GM23338 (cell line): ENCODE measurements around the gene PHF21A. TPM values are rescaled to one million over a fixed set of nuclear protein-coding genes. Genes with fewer than 3 reads are reported as not detected.

ENCODE experiments used
- ATAC-seq: fragments of 200-7000 bp; cut with Tn5 transposase; 3 replicates; pipeline ENCODE4 v1.9.1; 2020
- DNase-seq: peaks from one replicate; pipeline ENCODE4 v3.0.0-alpha.2; 2015; ENCODE audit warnings: low spot score
- H2AFZ ChIP-seq: fragments of 200-600 bp; sonication (generic); 2 replicates; pipeline ENCODE4 v1.8.0; 2016; ENCODE audit warnings: antibody characterized with exemption, mild to moderate bottlenecking, moderate library complexity
- H3F3A ChIP-seq: fragments of 200-600 bp; sonication (generic); replicated peaks from 2 replicates; pipeline ENCODE4 v1.8.0; 2017; ENCODE audit warnings: antibody characterized with exemption, mixed run types, low read depth
- H3K27ac ChIP-seq: fragments of 200-600 bp; sonication (generic); 2 replicates; pipeline ENCODE4 v1.6.1; 2016; ENCODE audit warnings: low read depth
- H3K27me3 ChIP-seq: fragments of 200-600 bp; sonication (generic); 2 replicates; pipeline ENCODE4 v1.8.0; 2016; ENCODE audit warnings: mild to moderate bottlenecking, mixed run types, moderate library complexity; ENCODE audit not compliant: insufficient read depth
- H3K36me3 ChIP-seq: fragments of 200-600 bp; sonication (generic); 2 replicates; pipeline ENCODE4 v1.8.0; 2016; ENCODE audit warnings: mild to moderate bottlenecking; ENCODE audit not compliant: insufficient read depth
- H3K4me1 ChIP-seq: fragments of 200-600 bp; sonication (generic); 2 replicates; pipeline ENCODE4 v1.8.0; 2016; ENCODE audit warnings: mild to moderate bottlenecking, moderate library complexity; ENCODE audit not compliant: insufficient read depth
- H3K4me2 ChIP-seq: fragments of 200-600 bp; sonication (generic); 2 replicates; pipeline ENCODE4 v1.7.1; 2017; ENCODE audit warnings: mixed run types
- H3K4me3 ChIP-seq: fragments of 200-600 bp; sonication (generic); 2 replicates; pipeline ENCODE4 v1.6.1; 2016; ENCODE audit warnings: mixed run types
- H3K79me2 ChIP-seq: fragments of 200-600 bp; sonication (generic); replicated peaks from 2 replicates; pipeline ENCODE4 v1.8.0; 2017; ENCODE audit warnings: mild to moderate bottlenecking; ENCODE audit not compliant: insufficient read depth
- H3K9me2 ChIP-seq: fragments of 200-600 bp; sonication (generic); 2 replicates; pipeline ENCODE4 v1.8.0; 2017; ENCODE audit not compliant: insufficient read depth
- H4K20me1 ChIP-seq: fragments of 200-600 bp; sonication (generic); replicated peaks from 2 replicates; pipeline ENCODE4 v1.8.0; 2017; ENCODE audit warnings: mild to moderate bottlenecking; ENCODE audit not compliant: insufficient read depth
- H3K27ac Mint-ChIP-seq: 2 replicates; pipeline ENCODE4 v1.8.0; 2020; ENCODE audit warnings: inconsistent platforms, mild to moderate bottlenecking, moderate library complexity, mixed read lengths
- H3K27me3 Mint-ChIP-seq: 3 replicates; pipeline ENCODE4 v1.8.0; 2022; ENCODE audit warnings: low read depth, mild to moderate bottlenecking, moderate library complexity, mixed read lengths, inconsistent platforms; ENCODE audit not compliant: insufficient read depth, poor library complexity
- H3K36me3 Mint-ChIP-seq: 3 replicates; pipeline ENCODE4 v1.8.0; 2021; ENCODE audit warnings: low read depth, mild to moderate bottlenecking, inconsistent platforms, moderate library complexity, mixed read lengths
- H3K4me1 Mint-ChIP-seq: 3 replicates; pipeline ENCODE4 v1.8.0; 2020; ENCODE audit warnings: mild to moderate bottlenecking, inconsistent platforms, mixed read lengths
- H3K4me3 Mint-ChIP-seq: 3 replicates; pipeline ENCODE4 v1.8.0; 2021; ENCODE audit warnings: moderate library complexity, mild to moderate bottlenecking, inconsistent platforms, mixed read lengths
- H3K9me3 Mint-ChIP-seq: 3 replicates; pipeline ENCODE4 v1.8.0; 2020; ENCODE audit warnings: moderate library complexity, mild to moderate bottlenecking, inconsistent platforms, mixed read lengths
- EZH2 ChIP-seq: fragments of 200-600 bp; sonication (generic); IDR thresholded peaks from one replicate; pipeline ENCODE4 v1.8.0; 2017; ENCODE audit warnings: antibody characterized with exemption, mild to moderate bottlenecking, low read depth; ENCODE audit not compliant: unreplicated experiment
- EZH2phosphoT487 ChIP-seq: fragments of 200-600 bp; sonication (generic); IDR thresholded peaks from one replicate; pipeline ENCODE4 v1.8.1; 2018; ENCODE audit warnings: antibody characterized with exemption; ENCODE audit not compliant: unreplicated experiment
- POLR2AphosphoS5 ChIP-seq: IDR thresholded peaks from 2 replicates; pipeline ENCODE4 v1.6.1; 2016; ENCODE audit warnings: antibody characterized with exemption, low read depth
- polyA plus RNA-seq: library from polyadenylated mRNA; unstranded; fragments of >200 nt; fragmentation: Nextera tagmentation; extraction: Ambion mirVana; gene quantifications from 2 replicates; pipeline ENCODE4 v1.2.1, GENCODE V29; 2016
- total RNA-seq: library from RNA; depleted of rRNA; stranded (reverse); fragments of >200 nt; shearing (Covaris generic); gene quantifications from 2 replicates; pipeline ENCODE4 v1.2.3, GENCODE V29; 2014
- TF ChIP-seq, protein P1 (sequence below), 2 experiments: fragments of 200-600 bp in 1 of 2; sonication (generic) in 1 of 2; conservative IDR thresholded peaks; 2 replicates each; pipeline versions ENCODE4 v1.5.1 to v1.6.1; 2016 to 2017; ENCODE audit warnings: antibody characterized with exemption in 2 of 2, low read depth in 2 of 2, mild to moderate bottlenecking in 2 of 2, moderate library complexity in 1 of 2
- TF ChIP-seq, protein P2 (sequence below): fragments of 250-450 bp; sonication (Bioruptor Pico); IDR thresholded peaks from 2 replicates; pipeline ENCODE4 v1.5.0; 2020; ENCODE audit warnings: mild to moderate bottlenecking, moderate library complexity
- TF ChIP-seq, protein P3 (sequence below): IDR thresholded peaks from 2 replicates; pipeline ENCODE4 v1.6.1; 2016; ENCODE audit warnings: antibody characterized with exemption

The PHF21A gene
- total and polyA plus RNA-seq, 2 experiments from 2014 or later = 21.7 to 23.6 TPM

DNA sequence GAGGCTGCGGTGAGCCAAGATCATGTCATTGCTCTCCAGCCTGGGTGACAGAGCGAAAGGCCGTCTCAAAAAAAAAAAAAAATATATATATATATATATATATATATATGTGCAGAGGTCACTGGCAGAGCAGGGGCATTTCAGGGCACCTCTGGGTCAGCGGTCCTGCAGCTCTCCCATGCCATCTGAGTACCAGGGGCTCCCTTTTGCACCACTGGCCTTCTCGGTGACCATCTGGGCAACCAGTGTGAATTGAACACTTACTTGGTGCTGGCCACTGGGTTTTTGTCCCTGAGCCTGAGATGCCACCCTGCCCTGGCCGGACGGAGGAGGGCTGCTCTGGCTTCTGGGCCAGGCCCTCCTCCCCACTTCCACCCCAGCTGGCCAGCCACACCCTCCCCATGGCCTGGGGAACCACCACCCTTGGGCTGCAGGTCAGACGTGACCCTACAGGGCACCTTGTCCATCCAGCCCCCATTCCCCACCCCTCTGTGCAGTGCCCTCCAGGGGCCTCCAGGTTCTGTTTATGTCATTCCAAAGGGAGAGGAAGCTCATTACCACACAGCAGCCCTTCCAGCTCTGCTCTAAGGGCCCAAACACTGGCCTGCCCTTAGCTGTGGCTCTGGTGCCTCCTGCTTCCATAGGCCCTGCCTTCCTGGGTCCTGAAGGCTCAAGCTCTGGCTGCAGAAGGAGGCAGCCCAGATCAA lies 225.5 kb downstream of the PHF21A start (continued):
- TF ChIP-seq, protein P1, sequence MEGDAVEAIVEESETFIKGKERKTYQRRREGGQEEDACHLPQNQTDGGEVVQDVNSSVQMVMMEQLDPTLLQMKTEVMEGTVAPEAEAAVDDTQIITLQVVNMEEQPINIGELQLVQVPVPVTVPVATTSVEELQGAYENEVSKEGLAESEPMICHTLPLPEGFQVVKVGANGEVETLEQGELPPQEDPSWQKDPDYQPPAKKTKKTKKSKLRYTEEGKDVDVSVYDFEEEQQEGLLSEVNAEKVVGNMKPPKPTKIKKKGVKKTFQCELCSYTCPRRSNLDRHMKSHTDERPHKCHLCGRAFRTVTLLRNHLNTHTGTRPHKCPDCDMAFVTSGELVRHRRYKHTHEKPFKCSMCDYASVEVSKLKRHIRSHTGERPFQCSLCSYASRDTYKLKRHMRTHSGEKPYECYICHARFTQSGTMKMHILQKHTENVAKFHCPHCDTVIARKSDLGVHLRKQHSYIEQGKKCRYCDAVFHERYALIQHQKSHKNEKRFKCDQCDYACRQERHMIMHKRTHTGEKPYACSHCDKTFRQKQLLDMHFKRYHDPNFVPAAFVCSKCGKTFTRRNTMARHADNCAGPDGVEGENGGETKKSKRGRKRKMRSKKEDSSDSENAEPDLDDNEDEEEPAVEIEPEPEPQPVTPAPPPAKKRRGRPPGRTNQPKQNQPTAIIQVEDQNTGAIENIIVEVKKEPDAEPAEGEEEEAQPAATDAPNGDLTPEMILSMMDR (conservative IDR thresholded peaks at IDR 0.05; ENCODE audit: low read depth in 2 of 2) = no peak
- TF ChIP-seq EZH2 (no peak), EZH2phosphoT487 (no peak)
- TF ChIP-seq, protein P2, sequence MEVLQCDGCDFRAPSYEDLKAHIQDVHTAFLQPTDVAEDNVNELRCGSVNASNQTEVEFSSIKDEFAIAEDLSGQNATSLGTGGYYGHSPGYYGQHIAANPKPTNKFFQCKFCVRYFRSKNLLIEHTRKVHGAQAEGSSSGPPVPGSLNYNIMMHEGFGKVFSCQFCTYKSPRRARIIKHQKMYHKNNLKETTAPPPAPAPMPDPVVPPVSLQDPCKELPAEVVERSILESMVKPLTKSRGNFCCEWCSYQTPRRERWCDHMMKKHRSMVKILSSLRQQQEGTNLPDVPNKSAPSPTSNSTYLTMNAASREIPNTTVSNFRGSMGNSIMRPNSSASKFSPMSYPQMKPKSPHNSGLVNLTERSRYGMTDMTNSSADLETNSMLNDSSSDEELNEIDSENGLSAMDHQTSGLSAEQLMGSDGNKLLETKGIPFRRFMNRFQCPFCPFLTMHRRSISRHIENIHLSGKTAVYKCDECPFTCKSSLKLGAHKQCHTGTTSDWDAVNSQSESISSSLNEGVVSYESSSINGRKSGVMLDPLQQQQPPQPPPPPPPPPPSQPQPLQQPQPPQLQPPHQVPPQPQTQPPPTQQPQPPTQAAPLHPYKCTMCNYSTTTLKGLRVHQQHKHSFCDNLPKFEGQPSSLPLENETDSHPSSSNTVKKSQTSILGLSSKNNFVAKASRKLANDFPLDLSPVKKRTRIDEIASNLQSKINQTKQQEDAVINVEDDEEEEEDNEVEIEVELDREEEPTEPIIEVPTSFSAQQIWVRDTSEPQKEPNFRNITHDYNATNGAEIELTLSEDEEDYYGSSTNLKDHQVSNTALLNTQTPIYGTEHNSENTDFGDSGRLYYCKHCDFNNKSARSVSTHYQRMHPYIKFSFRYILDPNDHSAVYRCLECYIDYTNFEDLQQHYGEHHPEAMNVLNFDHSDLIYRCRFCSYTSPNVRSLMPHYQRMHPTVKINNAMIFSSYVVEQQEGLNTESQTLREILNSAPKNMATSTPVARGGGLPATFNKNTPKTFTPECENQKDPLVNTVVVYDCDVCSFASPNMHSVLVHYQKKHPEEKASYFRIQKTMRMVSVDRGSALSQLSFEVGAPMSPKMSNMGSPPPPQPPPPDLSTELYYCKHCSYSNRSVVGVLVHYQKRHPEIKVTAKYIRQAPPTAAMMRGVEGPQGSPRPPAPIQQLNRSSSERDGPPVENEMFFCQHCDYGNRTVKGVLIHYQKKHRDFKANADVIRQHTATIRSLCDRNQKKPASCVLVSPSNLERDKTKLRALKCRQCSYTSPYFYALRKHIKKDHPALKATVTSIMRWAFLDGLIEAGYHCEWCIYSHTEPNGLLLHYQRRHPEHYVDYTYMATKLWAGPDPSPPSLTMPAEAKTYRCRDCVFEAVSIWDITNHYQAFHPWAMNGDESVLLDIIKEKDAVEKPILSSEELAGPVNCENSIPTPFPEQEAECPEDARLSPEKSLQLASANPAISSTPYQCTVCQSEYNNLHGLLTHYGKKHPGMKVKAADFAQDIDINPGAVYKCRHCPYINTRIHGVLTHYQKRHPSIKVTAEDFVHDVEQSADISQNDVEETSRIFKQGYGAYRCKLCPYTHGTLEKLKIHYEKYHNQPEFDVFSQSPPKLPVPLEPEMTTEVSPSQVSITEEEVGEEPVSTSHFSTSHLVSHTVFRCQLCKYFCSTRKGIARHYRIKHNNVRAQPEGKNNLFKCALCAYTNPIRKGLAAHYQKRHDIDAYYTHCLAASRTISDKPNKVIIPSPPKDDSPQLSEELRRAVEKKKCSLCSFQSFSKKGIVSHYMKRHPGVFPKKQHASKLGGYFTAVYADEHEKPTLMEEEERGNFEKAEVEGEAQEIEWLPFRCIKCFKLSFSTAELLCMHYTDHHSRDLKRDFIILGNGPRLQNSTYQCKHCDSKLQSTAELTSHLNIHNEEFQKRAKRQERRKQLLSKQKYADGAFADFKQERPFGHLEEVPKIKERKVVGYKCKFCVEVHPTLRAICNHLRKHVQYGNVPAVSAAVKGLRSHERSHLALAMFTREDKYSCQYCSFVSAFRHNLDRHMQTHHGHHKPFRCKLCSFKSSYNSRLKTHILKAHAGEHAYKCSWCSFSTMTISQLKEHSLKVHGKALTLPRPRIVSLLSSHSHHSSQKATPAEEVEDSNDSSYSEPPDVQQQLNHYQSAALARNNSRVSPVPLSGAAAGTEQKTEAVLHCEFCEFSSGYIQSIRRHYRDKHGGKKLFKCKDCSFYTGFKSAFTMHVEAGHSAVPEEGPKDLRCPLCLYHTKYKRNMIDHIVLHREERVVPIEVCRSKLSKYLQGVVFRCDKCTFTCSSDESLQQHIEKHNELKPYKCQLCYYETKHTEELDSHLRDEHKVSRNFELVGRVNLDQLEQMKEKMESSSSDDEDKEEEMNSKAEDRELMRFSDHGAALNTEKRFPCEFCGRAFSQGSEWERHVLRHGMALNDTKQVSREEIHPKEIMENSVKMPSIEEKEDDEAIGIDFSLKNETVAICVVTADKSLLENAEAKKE (CRISPR knock-in tag) = no peak

DNA sequence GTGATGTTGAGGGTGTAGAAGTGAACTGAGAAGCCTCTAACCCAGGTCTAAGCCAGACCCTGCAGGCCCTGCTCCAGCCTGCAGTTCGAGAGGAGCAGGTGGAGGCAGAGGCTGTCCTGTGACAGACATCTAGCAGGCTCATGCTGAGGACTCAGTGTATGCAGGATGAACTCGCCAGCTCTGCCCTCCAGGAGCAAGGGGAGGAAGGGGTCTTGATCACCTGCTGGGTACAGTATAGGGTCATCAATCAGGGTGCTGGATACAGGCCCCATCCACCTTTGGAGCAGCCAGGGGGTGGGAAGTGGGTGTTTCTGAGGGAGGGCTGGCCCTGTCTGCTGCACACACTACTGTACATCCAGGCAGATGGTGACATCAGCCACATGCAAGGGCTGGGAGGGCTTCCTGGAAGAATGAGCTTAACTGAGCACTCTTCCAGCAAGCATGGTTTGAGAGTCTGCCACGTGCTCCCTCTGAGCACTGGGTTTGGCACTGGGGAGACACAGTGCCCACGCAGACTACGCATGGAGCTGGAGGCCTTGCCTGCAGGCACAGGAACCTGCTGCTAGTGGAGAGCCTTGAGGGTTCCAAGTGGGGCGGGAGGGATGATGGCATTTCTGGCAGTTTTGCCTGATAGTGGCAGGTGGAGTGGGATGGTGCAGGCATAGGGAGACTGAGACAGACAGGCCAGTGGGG lies 226.6 kb downstream of the PHF21A start:
- no peak for ATAC-seq
- peaks cover 8% of the 10 kb centered on the region; the same call in 1 of the 2 replicates for H4K20me1 ChIP-seq

More for the DNA sequence above, 226.6 kb downstream of the PHF21A start:
- no peak overlapping the region for H3K27ac Mint-ChIP-seq
- no peak overlapping the region for H3K4me3 Mint-ChIP-seq
- no peaks in the 10 kb centered on the region; the same call in 2 of the 3 replicates for H3K36me3 Mint-ChIP-seq
- H3K9me3 Mint-ChIP-seq = no peaks in the 10 kb centered on the region
- H3K27ac ChIP-seq = no peak overlapping the region
- no peak overlapping the region for H2AFZ ChIP-seq
- H3F3A ChIP-seq = 0 out of 2 replicates have a peak, but pooled peaks cover 5% of the 10 kb centered on the region
- no peak overlapping the region for H3K4me2 ChIP-seq
- H3K4me1 Mint-ChIP-seq = peaks cover 37% of the 10 kb centered on the region
- H3K36me3 ChIP-seq = no peaks in the 10 kb centered on the region
- peaks cover 10% of the 10 kb centered on the region for H3K27me3 Mint-ChIP-seq
- H3K4me1 ChIP-seq = peaks cover 25% of the 10 kb centered on the region
- H3K27me3 ChIP-seq = no peaks in the 10 kb centered on the region
- DNase-seq = no peak
- no peak overlapping the region for H3K4me3 ChIP-seq
- no peaks in the 10 kb centered on the region for H3K9me2 ChIP-seq
- H3K79me2 ChIP-seq = no peaks in the 10 kb centered on the region
- TF ChIP-seq, protein P3, sequence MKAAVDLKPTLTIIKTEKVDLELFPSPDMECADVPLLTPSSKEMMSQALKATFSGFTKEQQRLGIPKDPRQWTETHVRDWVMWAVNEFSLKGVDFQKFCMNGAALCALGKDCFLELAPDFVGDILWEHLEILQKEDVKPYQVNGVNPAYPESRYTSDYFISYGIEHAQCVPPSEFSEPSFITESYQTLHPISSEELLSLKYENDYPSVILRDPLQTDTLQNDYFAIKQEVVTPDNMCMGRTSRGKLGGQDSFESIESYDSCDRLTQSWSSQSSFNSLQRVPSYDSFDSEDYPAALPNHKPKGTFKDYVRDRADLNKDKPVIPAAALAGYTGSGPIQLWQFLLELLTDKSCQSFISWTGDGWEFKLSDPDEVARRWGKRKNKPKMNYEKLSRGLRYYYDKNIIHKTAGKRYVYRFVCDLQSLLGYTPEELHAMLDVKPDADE = no peak
- TF ChIP-seq POLR2AphosphoS5 (no peak), EZH2 (no peak)
